HG03378 (cell line): ENCODE measurements around the gene KCND1.
A peak's percentile ranks its signal among the peaks of the same experiment; 100 is the strongest.
"Not testable (repeated sequence)": the region's sequence is repeated elsewhere in the genome, so short reads cannot be mapped to it uniquely, and the experiment has no call there.

Experiments used
- ATAC-seq: cut with Tn5 transposase; IDR thresholded peaks from one replicate; pipeline ENCODE4 v1.9.1; 2021; ENCODE audit warnings: mild to moderate bottlenecking, moderate library complexity; ENCODE audit not compliant: unreplicated experiment

KCND1 gene

DNA sequence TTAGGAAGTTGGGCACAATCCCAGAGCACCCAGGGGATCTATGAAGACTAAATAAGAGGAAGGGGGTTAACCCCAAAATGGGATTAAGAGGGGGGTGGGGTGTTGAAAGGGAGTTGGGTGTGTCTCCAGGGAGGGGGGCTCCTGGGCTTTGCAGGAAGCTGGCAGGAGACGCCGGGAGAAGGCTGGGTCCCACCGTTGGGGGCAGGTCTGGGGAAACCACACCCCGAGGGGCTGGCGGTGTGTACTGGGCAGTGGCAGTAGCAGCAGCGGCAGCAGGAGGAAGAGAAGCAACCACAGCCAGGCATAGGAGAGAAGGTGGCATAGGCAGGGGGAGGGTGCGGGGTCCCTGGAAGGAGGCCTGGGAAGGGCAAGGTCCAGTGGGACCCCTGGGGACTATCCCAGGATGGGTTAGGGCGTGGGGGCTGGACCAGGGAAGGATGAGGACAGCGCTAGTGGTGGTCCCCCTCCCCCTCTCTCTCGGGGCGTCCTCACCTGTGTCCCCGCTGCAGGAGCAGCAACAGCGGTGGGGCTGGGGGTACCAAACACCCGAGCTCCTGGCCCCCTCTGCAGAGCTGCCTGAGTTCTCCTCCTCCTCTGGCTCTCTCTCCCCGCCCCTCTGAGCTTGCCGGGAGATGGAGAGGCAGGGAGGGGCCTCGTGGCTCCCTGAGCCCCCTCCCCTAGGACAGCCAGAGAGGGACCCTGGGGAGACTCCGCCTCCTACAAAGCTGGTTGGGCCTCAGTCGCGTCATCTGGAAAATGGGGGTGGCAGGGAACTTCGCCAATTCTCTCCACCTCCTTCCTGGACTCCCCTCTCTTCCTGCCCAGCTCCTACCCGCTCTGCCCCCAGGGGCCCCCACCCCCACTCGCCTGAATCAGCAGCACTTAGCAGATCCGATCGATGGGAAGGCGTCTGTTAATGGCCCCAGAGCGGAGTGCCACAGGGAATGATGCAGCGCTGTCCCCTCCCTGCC is at the start of gene KCND1:
TSS of gene KCND1 (minus strand) at position 596 of the 971 bp plus-strand sequence. CDS start 1,573 bp downstream, outside the sequence.
- no peak for ATAC-seq

DNA sequence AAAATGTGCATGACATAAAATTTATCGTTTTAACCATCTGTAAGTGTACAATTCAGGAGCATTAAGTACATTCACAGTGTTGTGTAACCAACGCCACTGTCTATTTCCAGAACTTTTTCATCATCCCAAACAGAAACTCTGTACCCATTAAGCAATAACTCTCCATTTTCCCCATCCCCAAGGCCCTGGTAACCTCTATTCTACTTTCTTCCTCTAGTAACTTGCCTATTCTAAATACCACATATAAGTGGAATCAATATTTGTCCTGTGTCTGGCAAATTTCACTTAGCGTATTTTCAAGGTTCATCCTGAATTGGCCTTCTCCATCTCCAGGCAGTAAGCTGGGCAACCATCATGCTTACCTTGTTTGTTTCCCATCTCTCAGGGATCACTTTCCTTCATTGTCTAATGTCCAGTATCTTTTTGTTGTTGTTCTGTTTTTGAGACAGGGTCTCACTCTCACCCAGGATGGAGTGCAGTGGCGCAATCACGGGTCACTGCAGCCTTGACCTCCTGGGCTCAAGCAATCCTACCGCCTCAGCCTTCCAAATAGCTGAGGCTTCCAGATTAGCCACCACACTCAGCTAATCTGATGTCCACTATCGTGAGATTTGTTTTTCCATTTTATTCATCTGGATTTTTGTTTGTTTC is 48.1 kb upstream of the KCND1 start:
- no peak for ATAC-seq

DNA sequence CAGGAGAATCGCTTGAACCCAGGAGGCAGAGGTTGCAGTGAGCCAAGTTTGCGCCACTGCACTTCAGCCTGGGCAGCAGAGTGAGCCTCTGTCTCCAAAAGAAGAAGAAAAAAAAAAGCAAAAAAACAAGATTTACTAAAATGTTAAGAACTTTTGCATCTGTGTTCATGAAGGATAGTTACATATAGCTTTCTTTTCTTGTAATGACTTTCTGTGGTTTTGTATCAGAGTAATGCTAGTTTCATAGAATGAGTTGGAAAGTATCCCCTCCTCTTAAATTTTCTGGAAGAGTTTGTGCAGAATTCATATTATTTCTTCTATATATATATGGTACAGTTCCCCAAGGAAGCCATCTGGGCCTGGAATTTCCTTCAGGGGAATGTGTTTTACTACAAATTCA is 47.4 kb upstream of the KCND1 start:
- no peak for ATAC-seq

DNA sequence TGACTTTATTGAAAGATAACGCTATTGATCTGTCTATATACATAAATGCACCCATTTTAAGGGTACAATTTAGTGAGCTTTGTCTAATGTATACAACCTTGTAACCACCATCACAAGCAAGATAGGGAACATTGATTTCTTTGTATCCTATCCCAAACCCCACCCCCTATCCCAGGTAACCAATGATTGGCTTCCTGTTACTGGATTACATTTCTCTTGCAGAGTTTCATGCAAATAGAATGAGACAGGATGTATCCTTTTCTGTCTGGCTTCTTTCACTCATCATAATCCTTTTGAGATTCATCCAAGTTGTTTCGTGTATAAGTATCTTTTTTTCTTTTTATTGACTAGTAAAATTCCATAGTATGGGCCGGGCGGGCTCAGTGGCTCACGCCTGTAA is 32.1 kb upstream of the KCND1 start:
- no peak for ATAC-seq

DNA sequence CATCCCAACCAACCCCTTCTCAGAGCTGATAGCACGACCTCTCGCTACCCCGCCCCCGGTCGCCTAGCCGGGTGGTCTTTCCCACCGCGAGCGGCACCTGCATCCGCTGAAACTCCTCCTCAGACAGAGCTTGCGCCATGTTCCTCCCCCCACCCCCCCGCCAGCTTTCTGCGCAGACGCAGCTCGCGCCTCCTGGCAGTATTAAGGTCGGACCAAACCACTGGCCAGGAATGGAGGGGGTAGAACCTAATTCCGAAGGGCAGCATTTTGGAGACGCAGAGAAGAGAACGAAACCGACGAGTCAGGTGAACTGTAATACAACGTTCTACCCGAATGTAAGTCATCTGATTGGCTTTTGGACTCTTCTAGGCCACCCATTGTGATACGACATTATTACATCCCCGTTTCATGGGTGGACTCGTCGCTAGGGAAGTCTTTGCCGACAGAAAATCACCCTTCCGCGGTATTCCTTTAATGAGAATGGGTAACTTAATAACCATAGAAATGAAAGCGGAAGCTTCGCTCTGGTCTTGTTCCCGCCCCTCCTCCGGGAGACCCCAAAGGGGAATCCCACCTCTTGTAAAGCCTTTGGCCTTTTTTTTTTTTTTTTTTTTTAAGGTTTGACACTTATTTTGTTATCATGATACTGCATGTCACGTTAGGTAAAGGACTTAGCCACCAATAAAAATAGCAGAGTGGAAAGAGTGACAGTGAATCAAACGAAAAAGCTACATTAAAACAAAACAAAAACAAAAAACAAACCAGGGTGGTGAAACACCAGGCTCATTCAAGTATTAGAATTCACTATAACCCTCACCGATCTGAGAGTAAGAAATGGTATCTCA is 30.7 kb upstream of the KCND1 start, which contains the start of gene GRIPAP1:
TSS of gene GRIPAP1 (minus strand) at position 174 of the 845 bp plus-strand sequence. CDS start at position 139, 35 bp downstream.
- peak; percentile 83 for ATAC-seq

DNA sequence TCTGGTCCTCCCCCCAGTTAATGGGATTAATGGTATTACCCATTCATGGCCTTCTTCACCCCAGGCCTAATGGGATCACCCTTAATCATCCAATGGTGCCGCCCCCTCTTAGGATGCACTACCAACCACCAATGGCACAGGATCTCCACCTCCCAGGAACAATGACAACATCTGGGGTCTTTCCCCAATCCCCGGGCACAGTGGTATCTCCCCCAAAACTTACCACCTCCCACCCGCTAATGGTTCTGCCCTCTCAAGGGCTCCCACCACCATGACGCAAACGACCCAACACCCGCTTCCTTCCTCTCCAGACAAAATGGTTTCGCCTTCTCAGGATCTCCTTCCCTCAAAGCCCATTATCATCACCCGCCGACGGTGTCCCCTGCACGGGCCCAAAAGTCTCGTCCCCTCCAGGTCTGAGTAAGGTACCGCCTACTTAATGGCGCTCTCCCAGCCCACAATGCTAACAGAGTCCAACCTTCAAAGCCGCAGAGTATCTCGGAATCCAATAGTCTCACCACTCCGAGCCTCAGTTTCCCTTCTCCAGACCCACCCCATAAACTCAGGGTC is 30.0 kb upstream of the KCND1 start:
- ATAC-seq, result peak; percentile 6

DNA sequence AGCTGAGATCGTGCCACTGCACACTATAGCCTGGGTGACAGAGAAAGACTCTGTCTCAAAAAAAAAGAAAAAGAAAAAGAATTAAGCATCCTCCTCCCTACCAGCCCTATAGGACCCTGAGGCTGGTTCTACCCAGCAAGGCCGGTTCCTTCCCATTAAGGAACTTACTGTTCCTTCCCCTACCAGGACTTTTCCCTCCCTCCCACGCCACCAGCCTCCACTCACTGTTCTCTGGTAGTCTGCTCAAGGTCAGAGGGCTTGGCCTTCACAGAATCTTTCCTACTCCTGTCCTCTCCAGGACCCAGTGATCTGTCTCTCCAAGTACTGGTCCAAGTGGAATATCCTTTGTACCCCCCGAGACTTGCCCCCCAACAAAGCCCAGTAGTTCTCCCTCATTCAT is 29.0 kb upstream of the KCND1 start:
- no peak for ATAC-seq

DNA sequence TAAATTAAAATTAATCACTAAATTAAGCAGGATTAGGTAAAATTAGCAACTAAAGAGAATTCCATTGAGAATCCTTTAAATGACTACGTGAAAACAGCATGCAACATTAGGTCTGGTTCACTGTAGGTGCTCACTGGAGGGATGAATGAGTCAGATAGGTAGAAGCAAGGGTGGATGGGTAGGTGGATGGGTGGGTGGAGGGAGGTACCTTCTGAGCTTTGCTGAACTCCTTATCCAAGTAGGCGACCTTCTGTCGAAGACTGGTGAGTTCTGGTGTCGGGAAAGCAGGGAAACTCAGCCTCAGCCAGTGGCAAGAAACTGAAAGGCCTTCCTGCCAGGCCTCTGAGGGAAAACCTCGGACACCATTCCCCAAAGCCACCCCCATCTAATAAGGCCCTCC is 27.4 kb upstream of the KCND1 start:
- ATAC-seq, result no peak

DNA sequence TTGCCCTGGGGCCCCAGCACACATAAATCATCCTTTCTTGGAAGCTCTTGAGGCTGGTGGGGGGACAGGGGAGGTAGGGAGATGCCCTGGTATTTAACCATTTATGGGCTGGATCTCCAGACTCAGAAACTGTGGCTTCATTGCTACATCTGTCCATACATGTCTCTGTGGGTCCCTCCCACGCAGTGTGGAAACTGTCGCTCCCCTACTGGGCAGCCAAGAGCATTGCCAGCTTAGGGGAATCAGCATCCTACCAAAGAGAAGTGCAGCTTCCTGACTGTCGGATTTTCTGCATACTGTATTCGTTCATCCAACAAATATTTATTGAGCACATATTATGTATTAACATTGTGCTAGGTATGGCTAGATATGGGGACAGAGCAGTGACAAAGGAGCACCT is 26.7 kb upstream of the KCND1 start:
- no peak for ATAC-seq

DNA sequence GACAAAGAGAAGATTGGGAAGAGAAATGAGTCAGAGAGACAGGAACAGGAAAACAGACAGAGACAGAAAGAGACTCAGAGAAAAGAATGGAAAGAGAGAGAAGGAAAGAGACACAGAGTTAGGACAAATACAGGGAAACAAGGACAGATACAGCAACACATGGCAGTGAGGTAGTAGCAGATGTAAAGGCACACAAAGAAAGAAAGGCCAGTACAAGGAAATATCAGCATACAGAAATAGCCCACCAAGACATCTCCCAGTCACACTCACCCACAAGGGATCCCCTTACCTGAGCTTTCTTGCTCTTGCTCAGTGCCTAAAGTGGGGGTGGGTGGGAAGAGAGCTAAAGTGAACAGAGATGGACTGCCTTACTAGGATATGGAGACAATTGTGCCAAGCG is 26.2 kb upstream of the KCND1 start:
- ATAC-seq, result no peak

DNA sequence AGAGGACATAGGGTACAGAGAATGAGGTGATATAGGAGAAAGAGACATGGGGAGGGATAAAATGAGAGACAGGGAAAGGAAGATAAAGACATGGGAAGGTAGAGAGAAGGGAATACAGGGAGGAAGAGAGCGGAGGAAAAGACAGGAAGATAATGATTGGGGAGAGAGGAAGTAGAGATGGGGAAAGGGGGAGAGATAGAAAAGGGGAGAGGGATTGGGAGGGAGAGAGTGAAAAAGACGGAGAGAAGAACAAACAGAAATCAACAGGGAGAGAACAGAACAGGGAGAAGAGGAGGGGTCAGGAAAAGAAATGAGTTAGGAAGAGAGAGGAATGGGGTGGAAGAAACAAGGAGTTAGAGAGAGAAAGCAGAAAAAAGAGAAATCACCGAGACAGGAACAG is 25.8 kb upstream of the KCND1 start:
- no peak for ATAC-seq

DNA sequence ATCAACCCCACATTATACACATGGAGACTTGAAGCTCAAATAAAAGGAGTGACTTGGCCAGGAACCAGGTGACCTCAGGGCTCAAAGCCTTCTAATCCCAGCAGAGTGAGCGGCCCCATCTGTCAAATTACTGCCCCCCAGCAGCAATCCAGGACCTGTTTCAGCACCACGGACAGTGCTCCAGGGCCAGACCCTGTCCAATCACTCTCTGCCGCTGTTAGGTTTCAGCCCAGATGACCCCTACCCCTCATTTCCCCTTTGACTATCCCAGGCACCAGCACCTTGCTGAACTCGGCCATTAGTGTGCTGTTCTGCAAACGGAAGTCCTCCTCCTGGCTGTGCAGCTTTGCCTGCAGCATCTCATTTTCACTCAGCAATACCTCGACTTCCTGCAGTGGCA is 25.3 kb upstream of the KCND1 start:
- no peak for ATAC-seq

DNA sequence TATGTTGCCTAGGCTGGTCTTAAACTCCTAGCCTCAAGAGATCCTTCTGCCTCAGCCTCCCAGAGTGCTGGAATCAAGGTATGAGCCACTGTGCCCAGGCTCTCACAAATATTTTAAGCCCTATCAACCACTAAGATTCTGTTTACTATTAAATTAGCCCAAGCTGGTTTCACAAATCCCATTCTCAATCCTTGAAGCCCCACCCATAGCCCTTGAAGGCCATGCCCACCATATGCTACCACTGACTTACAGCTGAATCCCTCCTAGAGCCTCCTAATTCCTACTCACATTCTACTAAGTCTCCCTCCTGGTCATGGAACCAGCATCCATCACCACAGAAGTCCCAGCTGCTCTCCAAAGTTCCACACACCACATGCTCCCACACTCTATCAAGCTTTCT is 20.7 kb upstream of the KCND1 start:
- ATAC-seq, result no peak

DNA sequence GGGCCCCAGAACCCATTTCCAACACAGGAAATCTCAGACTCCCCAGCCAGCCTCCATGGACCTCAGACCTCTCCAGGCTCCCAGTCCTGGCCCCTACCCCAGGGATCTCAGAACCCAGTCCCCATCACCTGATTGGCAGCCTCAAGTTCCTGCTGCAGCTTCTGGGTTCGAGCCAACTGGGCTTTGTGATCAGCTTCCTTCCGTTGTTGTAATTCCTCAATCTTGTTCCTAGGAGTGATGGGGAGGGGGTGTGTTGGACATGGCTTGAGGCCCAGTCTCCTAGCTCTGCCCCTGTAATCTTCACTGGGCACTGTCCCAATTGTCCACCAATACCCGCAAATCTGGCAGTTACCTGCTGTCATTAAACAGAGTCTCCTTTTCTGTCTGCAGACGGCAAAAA is 17.8 kb upstream of the KCND1 start:
- no peak for ATAC-seq

DNA sequence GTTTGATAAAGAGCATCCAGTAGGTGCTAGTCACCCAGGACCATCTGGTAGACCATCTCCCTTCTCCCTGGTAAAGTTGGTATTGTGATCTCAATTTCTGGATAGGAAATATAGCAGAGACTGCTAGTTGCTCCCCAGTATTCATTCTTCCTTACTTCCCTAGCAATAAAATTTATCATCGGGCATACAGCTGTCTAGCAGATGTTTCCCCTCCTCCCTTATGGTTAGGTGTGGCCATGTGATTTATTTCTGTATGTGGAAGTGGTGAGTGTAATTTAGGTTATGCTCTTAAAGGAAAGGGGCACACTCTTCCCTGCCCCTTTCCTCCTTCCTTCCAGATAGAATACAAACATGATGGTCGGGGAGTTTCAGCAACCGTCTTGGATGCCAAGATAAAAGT is 12.3 kb upstream of the KCND1 start:
- ATAC-seq, result no peak

DNA sequence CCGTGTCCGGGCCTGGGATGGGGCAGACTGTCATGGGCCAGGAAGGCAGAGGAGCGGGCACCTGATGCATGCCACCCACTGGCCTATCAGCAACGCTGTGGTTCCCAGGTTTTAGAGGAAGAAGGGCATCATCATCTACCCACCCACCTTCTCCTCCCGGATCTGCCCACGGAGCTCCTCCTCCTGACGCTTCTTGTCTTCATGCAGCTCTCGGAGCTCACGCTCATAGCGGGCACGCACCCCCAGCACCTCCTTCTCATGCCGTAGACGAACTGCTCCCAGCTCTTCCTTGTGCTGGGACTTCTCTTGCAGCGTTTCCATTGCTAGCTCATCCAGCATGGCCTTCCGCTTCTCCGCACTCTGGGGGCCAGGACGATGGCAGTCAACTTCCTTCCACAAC is 11.4 kb upstream of the KCND1 start:
- ATAC-seq, result no peak

DNA sequence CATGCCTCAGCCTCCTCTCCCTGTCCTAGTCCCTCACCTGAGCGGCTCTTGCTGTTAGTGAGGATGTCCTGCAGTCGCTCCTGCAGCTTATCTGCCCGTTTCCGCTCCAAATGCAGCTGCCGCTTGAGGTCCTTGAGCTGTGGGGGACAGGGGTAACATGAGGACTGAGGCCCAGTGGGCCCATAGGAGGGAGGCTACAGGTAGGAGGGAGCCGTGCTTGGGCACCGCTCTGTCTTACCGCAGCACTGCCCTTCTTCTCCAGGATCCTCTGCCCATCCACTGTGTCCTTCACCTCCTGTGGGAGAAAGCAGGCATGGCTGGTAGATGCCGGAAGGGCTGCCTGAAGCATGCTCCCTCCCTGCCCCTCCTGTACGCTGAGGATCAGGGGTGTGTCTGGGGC is 9.5 kb upstream of the KCND1 start:
- ATAC-seq, result no peak

DNA sequence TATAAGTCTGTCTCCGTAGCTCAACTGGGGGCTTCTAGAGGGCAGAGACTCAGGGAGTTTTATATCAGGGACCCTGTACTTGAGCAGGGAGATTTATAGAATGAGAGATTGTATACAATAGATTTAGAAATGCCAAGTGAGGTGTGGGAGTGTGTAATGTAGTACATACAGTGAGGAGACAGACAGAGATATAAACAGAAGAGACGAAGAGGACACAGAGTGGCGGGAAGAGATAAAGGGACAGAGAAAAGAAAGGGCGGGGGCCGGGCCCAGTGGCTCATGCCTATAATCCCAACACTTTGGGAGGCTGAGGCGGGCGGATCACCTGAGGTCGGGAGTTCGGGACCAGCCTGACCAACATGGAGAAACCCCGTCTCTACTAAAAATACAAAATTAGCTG is 8.7 kb upstream of the KCND1 start:
- ATAC-seq, result not testable (repeated sequence)

DNA sequence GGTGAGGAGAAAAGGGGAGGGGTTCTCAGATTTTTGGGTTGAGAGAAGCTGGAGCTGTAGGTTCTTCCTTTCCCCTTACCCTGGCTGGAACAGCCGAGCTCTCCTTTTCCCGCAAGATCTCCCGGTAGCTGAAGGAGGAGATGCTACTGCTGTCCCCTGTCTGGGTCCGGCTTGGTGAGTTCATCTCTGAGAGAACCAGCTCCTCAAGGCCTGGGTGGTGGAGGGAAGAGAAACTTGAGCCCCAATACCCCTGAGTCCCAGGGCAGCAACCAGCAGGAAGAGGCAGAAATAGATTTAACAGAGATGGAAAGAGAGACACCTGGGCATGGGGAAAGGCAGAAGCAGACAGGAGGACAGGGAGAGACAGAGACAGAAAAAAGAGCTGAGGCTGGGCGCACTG is 6.6 kb upstream of the KCND1 start:
- ATAC-seq, result no peak

DNA sequence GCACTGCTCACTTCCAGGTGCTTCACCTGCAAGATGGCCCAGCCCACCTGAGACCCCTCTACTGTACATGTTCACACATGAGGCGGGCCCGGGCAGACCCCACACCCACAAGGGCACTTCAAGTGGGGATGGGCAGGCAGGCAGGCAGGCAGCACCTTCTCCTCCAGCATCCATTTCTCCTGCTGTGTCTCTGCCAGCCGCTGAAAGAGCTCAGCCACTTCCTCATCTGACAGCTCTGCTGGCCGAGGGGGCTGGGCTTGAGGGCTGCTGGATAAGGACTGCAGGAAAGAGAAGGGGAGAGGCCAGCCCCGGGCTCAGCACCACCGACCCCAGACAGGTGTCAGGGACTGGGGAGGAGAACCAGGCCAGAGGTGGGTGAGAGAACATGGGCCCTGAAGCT is 4.4 kb upstream of the KCND1 start:
- ATAC-seq, result no peak

DNA sequence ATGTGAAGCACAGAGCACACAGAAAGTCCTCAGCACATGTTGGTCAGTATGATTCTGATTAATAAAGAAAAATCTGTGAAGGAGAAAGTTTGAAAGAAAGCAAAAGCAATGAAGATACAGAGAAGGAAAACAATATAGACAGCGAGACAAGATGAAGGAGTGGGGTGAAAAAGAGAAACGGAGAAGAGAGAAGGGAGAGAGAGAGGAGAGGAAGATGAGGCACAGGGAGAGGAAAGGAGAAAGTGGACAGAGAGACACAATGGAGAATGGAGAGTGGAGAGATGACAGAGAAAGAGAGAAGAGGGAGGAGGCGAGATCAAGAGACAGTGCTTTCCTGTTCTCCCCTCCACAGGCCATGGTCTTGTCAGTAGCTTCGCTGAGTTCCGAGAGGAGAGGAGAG is 3.9 kb upstream of the KCND1 start:
- ATAC-seq, result no peak
